Neural progenitor cell (in vitro differentiated cells): Measurements from ENCODE around the gene CDKN2B. TPM values are rescaled to one million over a fixed set of nuclear protein-coding genes. Genes with fewer than 3 reads are reported as not detected.

Experiments
- DNase-seq: peaks from one replicate; pipeline ENCODE4 v3.0.0-alpha.2; 2016; ENCODE audit warnings: low spot score
- H2AFZ ChIP-seq: fragments of 200-600 bp; sonication (generic); replicated peaks from 2 replicates; pipeline ENCODE4 v1.6.1; 2016; ENCODE audit warnings: antibody characterized with exemption
- H3F3A ChIP-seq: fragments of 200-600 bp; sonication (generic); 2 replicates; pipeline ENCODE4 v1.6.1; 2016; ENCODE audit warnings: antibody characterized with exemption, low read depth
- H3K27ac ChIP-seq: fragments of 200-600 bp; sonication (generic); 2 replicates; pipeline ENCODE4 v1.5.1; 2016; ENCODE audit warnings: mild to moderate bottlenecking
- H3K27me3 ChIP-seq: fragments of 200-600 bp; sonication (generic); 2 replicates; pipeline ENCODE4 v1.6.1; 2016; ENCODE audit warnings: mild to moderate bottlenecking, moderate library complexity
- H3K36me3 ChIP-seq: fragments of 200-600 bp; sonication (generic); 2 replicates; pipeline ENCODE4 v1.5.1; 2016
- H3K4me1 ChIP-seq: fragments of 200-600 bp; sonication (generic); 2 replicates; pipeline ENCODE4 v1.6.1; 2016; ENCODE audit warnings: mixed run types
- H3K4me2 ChIP-seq: fragments of 200-600 bp; sonication (generic); 2 replicates; pipeline ENCODE4 v1.6.1; 2016
- H3K4me3 ChIP-seq: fragments of 200-600 bp; sonication (generic); 2 replicates; pipeline ENCODE4 v1.5.1; 2016
- H3K79me2 ChIP-seq: fragments of 200-600 bp; sonication (generic); 2 replicates; pipeline ENCODE4 v1.6.1; 2016; ENCODE audit warnings: low read depth
- H3K9ac ChIP-seq: fragments of 200-600 bp; sonication (generic); 2 replicates; pipeline ENCODE4 v1.6.1; 2016
- H3K9me3 ChIP-seq: fragments of 200-600 bp; sonication (generic); 2 replicates; pipeline ENCODE4 v1.5.1; 2016; ENCODE audit warnings: low read depth
- H4K20me1 ChIP-seq: fragments of 200-600 bp; sonication (generic); 2 replicates; pipeline ENCODE4 v1.6.1; 2016; ENCODE audit warnings: low read depth
- H3K27ac Mint-ChIP-seq: 3 replicates; pipeline ENCODE4 v1.8.0; 2021; ENCODE audit warnings: mixed read lengths
- H3K27me3 Mint-ChIP-seq: 2 replicates; pipeline ENCODE4 v1.8.0; 2022; ENCODE audit warnings: low read depth, mild to moderate bottlenecking, inconsistent platforms, moderate library complexity, mixed read lengths; ENCODE audit not compliant: insufficient read depth
- H3K36me3 Mint-ChIP-seq: 3 replicates; pipeline ENCODE4 v1.8.0; 2021; ENCODE audit warnings: mixed read lengths
- H3K4me1 Mint-ChIP-seq: 3 replicates; pipeline ENCODE4 v1.8.0; 2021; ENCODE audit warnings: mixed read lengths
- H3K4me3 Mint-ChIP-seq: 3 replicates; pipeline ENCODE4 v1.8.0; 2021; ENCODE audit warnings: mild to moderate bottlenecking, moderate library complexity, mixed read lengths
- H3K9me3 Mint-ChIP-seq: 3 replicates; pipeline ENCODE4 v1.8.0; 2020; ENCODE audit warnings: mixed read lengths
- CTCF ChIP-seq: fragments of 200-600 bp; sonication (generic); IDR thresholded peaks from 2 replicates; pipeline ENCODE4 v1.5.1; 2017; ENCODE audit warnings: antibody characterized with exemption, mild to moderate bottlenecking
- EZH2 ChIP-seq: fragments of 200-600 bp; sonication (generic); IDR thresholded peaks from 2 replicates; pipeline ENCODE4 v1.6.1; 2017; ENCODE audit warnings: antibody characterized with exemption, mild to moderate bottlenecking, moderate library complexity
- EZH2phosphoT487 ChIP-seq: fragments of 200-600 bp; sonication (generic); IDR thresholded peaks from 2 replicates; pipeline ENCODE4 v1.6.1; 2017; ENCODE audit warnings: antibody characterized with exemption
- total RNA-seq: library from RNA; depleted of rRNA; stranded (reverse); fragments of >200 nt; gene quantifications from 2 replicates; pipeline ENCODE4 v1.2.3, GENCODE V29; 2015; ENCODE audit warnings: low replicate concordance

CDKN2B gene
- total RNA-seq, 1 donor from 2014 or later: 0.07 TPM

DNA sequence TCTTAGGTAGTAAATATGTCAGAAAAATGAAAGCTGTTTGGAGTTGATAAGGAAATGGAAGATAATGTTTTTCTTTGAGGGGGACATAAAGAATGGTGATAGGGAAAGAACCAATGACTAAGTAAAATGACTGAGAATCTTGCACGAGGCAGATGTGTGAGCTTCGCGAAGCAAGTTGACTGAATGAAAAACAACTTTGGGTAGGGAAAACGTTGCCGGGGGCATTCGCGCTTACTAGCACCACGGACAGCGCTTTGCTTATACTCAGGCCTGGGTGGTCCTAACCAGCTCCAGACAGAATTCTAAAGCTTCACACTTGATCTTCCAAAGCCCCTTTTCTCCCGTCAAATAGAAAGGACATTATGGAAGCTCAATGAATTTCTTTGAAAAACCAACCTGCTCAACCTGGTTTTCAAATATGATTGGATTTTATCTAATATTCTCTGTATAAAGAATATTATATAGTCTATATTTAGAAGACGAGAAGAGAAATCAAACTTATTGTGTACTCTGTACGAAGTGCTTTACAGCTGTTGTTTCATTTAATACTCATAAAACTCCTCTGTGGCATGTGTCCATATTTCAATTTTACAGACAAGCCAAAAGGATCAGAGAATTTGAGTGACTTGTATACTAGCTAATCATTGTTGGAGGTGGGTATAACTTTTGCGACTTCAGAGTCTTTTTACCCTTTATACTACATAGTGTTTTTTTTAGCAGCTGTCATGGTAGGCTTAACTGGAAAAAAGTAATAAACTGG is 1.9 kb upstream of the CDKN2B start:
- Mint-ChIP-seq H3K36me3 (no peaks in the 10 kb centered on the region), H3K27me3 (peaks cover 11% of the 10 kb centered on the region), H3K4me3 (no peak overlapping the region), H3K27ac (no peak overlapping the region), H3K9me3 (peaks cover 3% of the 10 kb centered on the region), H3K4me1 (peaks cover 8% of the 10 kb centered on the region)
- Histone ChIP-seq H3K79me2 (no peaks in the 10 kb centered on the region), H3K27me3 (peaks cover 63% of the 10 kb centered on the region), H3K36me3 (no peaks in the 10 kb centered on the region), H3K4me1 (no peaks in the 10 kb centered on the region), H3K4me3 (no peak overlapping the region), H3F3A (peaks cover 14% of the 10 kb centered on the region), H3K9me3 (no peaks in the 10 kb centered on the region), H3K27ac (no peak overlapping the region), H4K20me1 (peaks cover 36% of the 10 kb centered on the region), H3K4me2 (no peak overlapping the region), H2AFZ (no peak overlapping the region), H3K9ac (no peak overlapping the region)
- peak; percentile 86 for DNase-seq
- TF ChIP-seq CTCF: no peak
- peak; percentile 32 for TF ChIP-seq EZH2phosphoT487

DNA sequence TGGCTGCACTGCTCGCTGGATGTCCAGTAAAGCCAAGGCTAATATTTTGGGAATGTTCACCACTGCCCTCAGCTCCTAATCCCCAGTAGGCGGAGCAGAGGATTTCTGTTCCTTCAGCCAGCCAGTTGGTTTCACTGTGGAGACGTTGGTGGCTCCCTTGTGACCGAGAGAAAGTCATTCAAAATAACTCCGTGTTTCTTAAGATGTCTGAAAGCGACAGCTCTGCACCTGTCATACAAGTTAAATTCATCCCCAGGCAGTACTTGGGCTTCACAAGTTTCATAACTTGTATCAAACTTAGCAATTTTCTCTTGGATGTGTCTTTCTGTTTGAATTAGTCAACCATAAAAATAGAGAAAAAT is 382 bp upstream of the CDKN2B start:
- TF ChIP-seq CTCF (no peak), EZH2phosphoT487 (no peak), EZH2 (no peak)
- Histone ChIP-seq H3K9ac (no peak overlapping the region), H3K4me3 (peak overlapping the region; percentile 61), H3K9me3 (no peaks in the 10 kb centered on the region), H2AFZ (no peak overlapping the region), H3K79me2 (no peaks in the 10 kb centered on the region), H3F3A (peaks cover 23% of the 10 kb centered on the region), H4K20me1 (peaks cover 50% of the 10 kb centered on the region), H3K36me3 (no peaks in the 10 kb centered on the region), H3K27me3 (peaks cover 78% of the 10 kb centered on the region), H3K4me1 (no peaks in the 10 kb centered on the region), H3K27ac (no peak overlapping the region), H3K4me2 (peak overlapping the region; percentile 94)
- peak overlapping the region; percentile 90 for H3K4me3 Mint-ChIP-seq
- peaks cover 15% of the 10 kb centered on the region for H3K4me1 Mint-ChIP-seq
- DNase-seq: no peak
- H3K27me3 Mint-ChIP-seq: peaks cover 27% of the 10 kb centered on the region
- no peaks in the 10 kb centered on the region for H3K36me3 Mint-ChIP-seq
- H3K27ac Mint-ChIP-seq: no peak overlapping the region
- peaks cover 3% of the 10 kb centered on the region for H3K9me3 Mint-ChIP-seq

GRCh38 chr9:22008384-22008716 is 755 bp downstream of the CDKN2B start:
- Mint-ChIP-seq H3K27ac (no peak overlapping the region), H3K4me1 (peaks cover 15% of the 10 kb centered on the region), H3K4me3 (peak overlapping the region; percentile 90), H3K36me3 (no peaks in the 10 kb centered on the region), H3K9me3 (no peaks in the 10 kb centered on the region), H3K27me3 (peaks cover 32% of the 10 kb centered on the region)
- H3K4me3 ChIP-seq: peak overlapping the region; percentile 61
- H3K79me2 ChIP-seq: no peaks in the 10 kb centered on the region
- peaks cover 90% of the 10 kb centered on the region for H3K27me3 ChIP-seq
- no peaks in the 10 kb centered on the region for H3K36me3 ChIP-seq
- no peak overlapping the region for H3K27ac ChIP-seq
- no peaks in the 10 kb centered on the region for H3K4me1 ChIP-seq
- DNase-seq: no peak
- peaks cover 50% of the 10 kb centered on the region for H4K20me1 ChIP-seq
- no peak overlapping the region for H3K9ac ChIP-seq
- peak overlapping the region; percentile 94 for H3K4me2 ChIP-seq
- TF ChIP-seq EZH2phosphoT487 (no peak), CTCF (no peak), EZH2 (no peak)
- H2AFZ ChIP-seq: peak overlapping the region; percentile 93
- peaks cover 23% of the 10 kb centered on the region for H3F3A ChIP-seq
- H3K9me3 ChIP-seq: no peaks in the 10 kb centered on the region
